Mesodermal cell (in vitro differentiated cells): ENCODE measurements around the gene EFNB2.

Source experiments
- H3K27ac ChIP-seq: 2 replicates; pipeline ENCODE4 v1.7.0; 2013; ENCODE audit warnings: mild to moderate bottlenecking, low read depth, low read length, moderate library complexity; ENCODE audit not compliant: severe bottlenecking
- H3K36me3 ChIP-seq: 2 replicates; pipeline ENCODE4 v1.7.1; 2013; ENCODE audit warnings: mild to moderate bottlenecking, low read length, moderate library complexity; ENCODE audit not compliant: control insufficient read depth, insufficient read depth
- H3K4me1 ChIP-seq: one replicate; pipeline ENCODE4 v1.7.1; 2013; ENCODE audit warnings: mild to moderate bottlenecking, low read length; ENCODE audit not compliant: insufficient read depth, control insufficient read depth, poor library complexity, severe bottlenecking
- H3K4me3 ChIP-seq: 2 replicates; pipeline ENCODE4 v1.7.0; 2013; ENCODE audit warnings: low read length, control low read depth, mild to moderate bottlenecking; ENCODE audit not compliant: insufficient read depth, poor library complexity, severe bottlenecking; ENCODE audit errors: extremely low read depth
- H3K9me3 ChIP-seq: 2 replicates; pipeline ENCODE4 v1.7.1; 2013; ENCODE audit warnings: mild to moderate bottlenecking, low read length, moderate library complexity; ENCODE audit not compliant: control insufficient read depth
- WGBS, 2 experiments: methylation state at CpG; one replicate each; pipeline ENCODE4 v1.1.5; 2013; ENCODE audit warnings: missing lambda C conversion rate in 2 of 2; ENCODE audit not compliant: insufficient coverage in 2 of 2; 5-methylcytosine and 5-hydroxymethylcytosine counted together

EFNB2 gene

DNA sequence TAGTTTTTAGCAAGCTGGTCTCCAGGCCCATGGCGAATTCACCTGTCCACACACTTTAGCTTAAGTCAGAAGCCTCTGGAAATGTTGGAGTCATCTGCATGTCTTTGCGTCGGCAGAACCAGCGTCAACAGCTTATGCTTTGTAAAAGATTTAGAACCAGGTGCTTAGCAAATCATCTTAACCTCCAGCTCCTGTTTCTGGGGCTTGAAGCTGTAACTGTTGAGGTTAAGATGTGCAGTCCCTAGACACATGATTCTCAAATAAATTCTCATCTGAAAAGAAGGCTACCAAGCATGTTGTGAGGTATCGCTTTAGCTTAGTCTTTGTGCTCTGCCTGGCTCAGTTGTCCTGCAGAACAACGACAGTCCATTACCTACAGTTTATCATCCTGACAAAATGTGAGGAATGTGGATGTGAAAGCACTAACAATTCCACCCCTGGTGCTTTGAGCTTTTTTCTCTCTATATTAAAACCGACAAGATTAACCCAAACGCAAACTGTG is 4.4 kb downstream of the EFNB2 start:
- H3K36me3 ChIP-seq = peaks cover 48% of the 10 kb centered on the region
- peaks cover 23% of the 10 kb centered on the region for H3K4me1 ChIP-seq
- H3K27ac ChIP-seq = no peak overlapping the region
- 77 to 79% methylated on average over 4 of the region's 8 CpGs for WGBS, 2 experiments
- no peaks in the 10 kb centered on the region for H3K9me3 ChIP-seq
- H3K4me3 ChIP-seq = peak overlapping the region; percentile 77

DNA sequence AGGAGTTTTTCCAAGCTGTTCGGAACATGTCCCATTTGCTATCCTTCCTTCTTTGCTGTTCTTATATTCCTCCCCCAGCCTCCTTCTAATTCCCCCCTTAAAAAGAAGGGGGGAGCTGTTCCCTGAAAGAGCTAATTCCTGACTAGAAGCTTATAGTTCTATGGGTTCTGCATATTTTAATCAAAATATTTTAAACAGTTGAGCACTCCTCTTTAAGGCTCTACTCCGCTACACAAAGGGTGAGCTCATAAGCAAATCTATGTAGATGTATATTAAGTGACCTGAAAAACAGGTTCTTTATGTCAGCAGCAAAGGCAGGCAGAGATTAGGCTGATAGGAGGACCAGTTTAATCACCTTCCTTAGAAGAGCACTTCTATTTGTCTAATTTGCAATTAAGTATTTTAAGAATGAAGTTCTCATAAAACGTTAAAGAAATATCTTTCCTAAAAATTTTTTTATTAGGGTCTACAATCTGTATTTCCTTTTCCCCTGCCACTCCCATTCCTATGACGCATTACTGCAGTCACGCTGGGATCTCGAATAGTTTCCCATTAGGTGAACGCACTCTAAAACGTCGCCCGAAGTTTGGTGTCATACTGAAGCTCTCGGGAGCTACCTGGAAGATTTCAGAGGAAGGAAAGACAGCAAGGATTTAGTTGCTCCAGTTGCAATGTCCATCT is 5.2 kb downstream of the EFNB2 start:
- peaks cover 23% of the 10 kb centered on the region for H3K4me1 ChIP-seq
- peak overlapping the region; percentile 77 for H3K4me3 ChIP-seq
- peak overlapping the region; percentile 36 for H3K27ac ChIP-seq

DNA sequence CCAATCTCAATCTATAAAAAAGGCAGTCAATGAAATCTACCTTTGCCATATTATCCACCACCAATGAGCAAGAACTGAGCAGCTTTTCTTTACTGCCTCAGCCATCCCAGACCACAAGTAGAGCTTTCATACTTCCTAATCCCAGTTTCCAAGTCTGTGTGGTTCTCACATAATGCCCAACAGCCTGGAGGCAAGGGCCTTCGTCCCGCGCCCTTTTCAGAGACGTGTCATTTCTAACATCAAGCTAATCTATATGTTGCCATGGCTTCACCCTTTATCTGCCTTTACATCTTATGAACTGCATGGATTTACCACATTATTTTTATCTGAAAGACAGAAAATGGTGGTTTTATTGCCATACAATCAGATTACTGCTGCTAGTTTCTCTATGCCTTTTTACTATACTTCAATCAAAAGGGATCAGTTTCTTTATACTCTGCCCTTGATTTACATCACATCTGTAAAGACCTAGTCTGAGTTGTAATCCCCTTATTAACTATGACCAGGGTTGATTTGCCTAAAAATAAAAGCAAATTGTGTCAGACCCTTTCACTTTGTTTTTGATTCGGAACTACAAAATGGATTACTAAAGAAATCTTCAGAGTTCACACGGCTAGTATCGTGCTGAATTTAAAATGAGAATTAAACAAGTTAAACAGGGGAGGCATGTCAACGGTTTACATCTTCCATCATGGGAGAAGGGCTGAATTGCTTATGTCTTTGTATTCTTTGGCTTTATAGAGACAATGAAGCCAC is 5.9 kb downstream of the EFNB2 start:
- peaks cover 23% of the 10 kb centered on the region for H3K4me1 ChIP-seq
- peaks cover 59% of the 10 kb centered on the region for H3K36me3 ChIP-seq
- peak overlapping the region; percentile 36 for H3K27ac ChIP-seq
- no peak overlapping the region for H3K4me3 ChIP-seq
- no peaks in the 10 kb centered on the region for H3K9me3 ChIP-seq
- WGBS, 2 experiments = 61 to 66% methylated on average over 8 of the region's 8 CpGs

More for the DNA sequence above, 5.2 kb downstream of the EFNB2 start:
- H3K36me3 ChIP-seq = peaks cover 55% of the 10 kb centered on the region
- no peaks in the 10 kb centered on the region for H3K9me3 ChIP-seq
- 65 to 68% methylated on average over 6 to 8 of the region's 11 CpGs for WGBS, 2 experiments

DNA sequence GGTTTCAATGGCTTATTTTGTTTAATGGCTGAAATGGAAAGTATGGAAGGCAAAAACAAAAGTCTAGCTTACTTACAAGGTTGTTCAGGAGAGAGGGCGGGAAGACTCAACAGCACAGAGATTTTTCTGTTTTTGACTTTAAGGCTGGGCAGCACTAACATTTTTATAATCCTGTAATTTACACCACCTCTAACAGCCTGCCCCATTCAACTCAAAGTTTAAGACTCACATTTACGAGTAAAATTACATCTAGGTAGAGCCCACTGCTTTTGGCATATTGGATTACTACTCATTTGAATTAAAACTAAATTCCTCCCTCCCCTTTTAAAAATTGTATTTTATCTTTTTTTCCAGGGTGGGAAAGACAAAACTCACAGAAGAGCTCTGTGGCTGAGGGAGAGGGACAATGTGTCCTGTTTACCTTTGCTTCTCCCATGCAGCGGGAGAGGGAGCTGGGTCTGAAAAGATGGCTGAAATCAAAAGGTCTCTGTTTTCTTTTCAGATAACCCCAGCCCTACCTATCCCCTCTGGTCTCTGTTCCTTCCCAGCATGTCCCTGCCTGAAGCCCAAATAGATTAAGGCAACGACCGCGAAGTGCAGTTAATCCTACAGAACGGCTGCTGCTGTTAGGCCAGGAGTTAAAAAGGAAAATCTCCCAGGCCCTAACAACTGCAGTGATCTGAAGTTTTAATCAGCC is 6.6 kb downstream of the EFNB2 start:
- peak overlapping the region; percentile 36 for H3K27ac ChIP-seq
- H3K36me3 ChIP-seq = peaks cover 59% of the 10 kb centered on the region
- peaks cover 26% of the 10 kb centered on the region for H3K4me1 ChIP-seq

DNA sequence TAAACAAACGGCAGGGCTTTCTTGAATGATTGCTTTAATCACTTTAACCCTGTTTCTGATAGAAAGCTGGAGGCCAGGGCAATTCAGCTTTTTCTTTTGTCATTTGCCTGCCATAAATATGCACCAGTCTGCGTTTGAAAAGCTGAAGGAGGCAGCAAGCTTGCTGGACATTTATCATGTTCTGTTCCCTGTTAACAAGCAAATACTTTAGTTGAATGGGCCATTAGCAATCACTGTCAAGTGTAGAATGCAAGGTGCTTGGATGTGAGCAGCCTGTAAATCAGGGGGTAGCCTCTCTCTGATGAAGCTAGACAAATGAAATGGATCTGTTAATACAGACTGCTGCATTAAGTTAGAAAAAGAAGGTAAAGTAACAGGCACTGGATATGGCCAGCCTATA is 7.6 kb downstream of the EFNB2 start:
- Histone ChIP-seq H3K36me3 (peaks cover 61% of the 10 kb centered on the region), H3K4me1 (peaks cover 31% of the 10 kb centered on the region), H3K9me3 (no peaks in the 10 kb centered on the region), H3K4me3 (no peak overlapping the region), H3K27ac (no peak overlapping the region)
- 56 to 69% methylated on average over 2 of the region's 2 CpGs for WGBS, 2 experiments

More for the DNA sequence above, 6.6 kb downstream of the EFNB2 start:
- H3K9me3 ChIP-seq = no peaks in the 10 kb centered on the region
- H3K4me3 ChIP-seq = no peak overlapping the region
- WGBS, 2 experiments = 64 to 69% methylated on average over 2 to 7 of the region's 7 CpGs

DNA sequence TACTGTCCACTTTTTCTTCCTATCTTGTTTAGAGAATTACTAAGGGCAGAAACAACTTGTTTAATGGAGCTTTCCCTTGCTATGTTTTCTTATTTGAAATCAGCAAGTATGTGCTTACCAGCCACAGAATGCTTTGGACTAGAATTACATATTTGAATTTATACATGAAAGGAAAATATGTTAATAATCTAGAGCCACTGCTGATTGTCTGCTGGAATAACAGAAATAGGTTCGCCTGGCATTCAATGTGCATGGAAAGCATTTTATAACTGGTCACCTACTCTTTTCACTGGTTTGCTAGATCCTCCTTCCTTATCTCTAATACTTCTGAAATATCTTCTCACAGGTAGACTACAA is 8.0 kb downstream of the EFNB2 start:
- Histone ChIP-seq H3K4me1 (peaks cover 31% of the 10 kb centered on the region), H3K9me3 (no peaks in the 10 kb centered on the region), H3K4me3 (no peak overlapping the region), H3K27ac (no peak overlapping the region), H3K36me3 (peaks cover 61% of the 10 kb centered on the region)
- 86% methylated on average over 1 of the region's 1 CpG; no CpG with 5 or more reads in 1 of the 2 experiments for WGBS, 2 experiments

DNA sequence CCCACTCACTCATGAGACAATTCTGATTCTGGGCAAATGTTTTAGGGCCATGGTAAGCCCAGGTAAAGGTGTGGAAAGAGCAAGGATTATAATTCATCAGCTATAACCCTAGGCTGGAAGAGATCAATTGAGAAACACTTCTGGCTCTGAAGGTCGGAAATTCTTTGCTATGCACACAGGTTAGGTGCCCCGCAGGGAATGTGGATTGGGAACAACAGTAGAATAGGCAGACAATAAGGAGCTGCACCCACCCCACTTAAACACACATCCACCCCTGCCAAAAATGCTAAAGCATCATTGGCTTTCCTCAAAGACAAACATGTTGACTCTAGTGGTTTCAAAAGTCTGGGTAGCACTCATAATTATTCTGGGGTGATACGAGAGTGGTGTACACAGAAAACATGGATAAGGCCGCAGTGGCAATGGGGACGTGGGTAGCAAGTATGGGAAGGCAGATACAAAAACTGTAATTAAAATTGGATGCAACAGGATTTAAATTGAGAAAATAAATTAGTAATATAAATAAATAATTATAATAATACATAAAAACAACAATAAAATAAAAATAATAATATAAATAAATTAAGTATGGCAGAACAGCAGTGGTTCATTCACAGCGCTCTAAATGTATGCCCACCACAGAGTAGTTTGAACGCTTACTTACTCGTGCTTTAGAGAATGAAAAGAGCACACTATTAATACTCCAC is 8.6 kb downstream of the EFNB2 start:
- 73 to 100% methylated on average over 1 to 2 of the region's 8 CpGs for WGBS, 2 experiments
- Histone ChIP-seq H3K4me3 (no peak overlapping the region), H3K4me1 (peaks cover 33% of the 10 kb centered on the region), H3K9me3 (no peaks in the 10 kb centered on the region), H3K36me3 (peaks cover 61% of the 10 kb centered on the region), H3K27ac (no peak overlapping the region)

DNA sequence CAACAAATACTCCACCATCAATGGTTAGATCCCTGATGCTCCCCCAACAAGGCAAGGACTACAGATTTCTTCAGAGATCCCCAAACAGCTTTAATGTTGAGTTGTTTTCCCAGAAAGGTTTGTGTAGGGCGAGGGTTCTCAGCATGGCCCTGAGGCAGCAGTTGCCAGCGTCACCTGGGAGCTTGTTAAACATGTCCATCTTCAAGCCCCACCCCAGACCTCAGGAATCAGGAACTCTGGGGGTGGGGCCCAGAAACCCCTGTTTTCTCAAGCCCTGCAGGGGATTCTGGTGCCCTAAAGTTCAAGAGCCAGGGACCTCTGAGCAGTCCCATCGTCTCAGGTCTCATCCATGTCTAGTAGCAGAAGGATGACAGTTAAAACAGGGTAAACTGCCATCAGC is 9.6 kb downstream of the EFNB2 start:
- 85% methylated on average over 3 of the region's 3 CpGs; no CpG with 5 or more reads in 1 of the 2 experiments for WGBS, 2 experiments
- no peaks in the 10 kb centered on the region for H3K9me3 ChIP-seq
- H3K4me1 ChIP-seq = peaks cover 34% of the 10 kb centered on the region
- no peak overlapping the region for H3K4me3 ChIP-seq
- no peak overlapping the region for H3K27ac ChIP-seq
- H3K36me3 ChIP-seq = peaks cover 64% of the 10 kb centered on the region

DNA sequence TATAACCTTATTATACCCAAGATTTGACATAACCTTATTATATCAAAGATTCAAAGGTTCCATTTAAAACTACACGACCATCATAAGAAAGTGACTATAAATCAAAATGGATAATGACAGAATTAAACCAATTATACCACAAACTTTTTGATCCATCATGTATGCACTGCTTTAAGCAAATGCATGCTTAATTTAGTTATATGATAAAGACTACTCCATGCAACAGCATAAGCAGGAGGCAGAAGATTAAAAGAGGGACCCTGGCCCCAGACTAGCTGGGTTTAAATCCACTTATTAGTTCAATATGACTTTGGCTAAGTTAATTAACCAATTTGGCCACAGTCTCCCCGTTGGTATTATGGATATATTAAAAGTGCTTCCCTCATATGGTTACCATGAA is 11.4 kb downstream of the EFNB2 start:
- Histone ChIP-seq H3K4me1 (peaks cover 20% of the 10 kb centered on the region), H3K36me3 (peaks cover 67% of the 10 kb centered on the region), H3K9me3 (no peaks in the 10 kb centered on the region), H3K27ac (no peak overlapping the region), H3K4me3 (no peak overlapping the region)
- no CpG with 5 or more reads among the region's 2 CpGs for WGBS, 2 experiments

DNA sequence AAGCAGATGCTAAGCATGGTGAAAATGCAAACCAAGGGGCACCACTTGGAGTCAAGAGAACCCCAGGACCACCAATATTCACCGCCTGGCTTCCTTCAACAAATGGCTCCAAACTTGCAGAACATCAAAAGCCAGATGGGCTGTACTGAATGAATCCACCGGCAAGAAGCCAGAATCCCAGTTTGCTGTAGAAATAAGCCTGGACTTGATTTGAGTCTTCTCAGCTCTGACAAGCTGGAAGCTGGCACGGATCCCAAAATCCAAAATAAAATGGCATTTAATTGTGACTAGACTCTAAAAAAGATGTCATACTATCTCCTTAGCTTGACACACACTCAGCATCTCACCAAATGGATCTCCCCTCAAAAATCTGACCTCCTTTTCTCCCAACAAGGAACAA is 11.9 kb downstream of the EFNB2 start:
- Histone ChIP-seq H3K4me3 (no peak overlapping the region), H3K4me1 (peaks cover 15% of the 10 kb centered on the region), H3K27ac (no peak overlapping the region), H3K9me3 (no peaks in the 10 kb centered on the region), H3K36me3 (peaks cover 70% of the 10 kb centered on the region)
- 89 to 92% methylated on average over 2 of the region's 3 CpGs for WGBS, 2 experiments
